ENCODE measurements around the gene FRMD3.

The FRMD3 gene

GRCh38 chr9:83355729-83356151 is 182.5 kb downstream of the FRMD3 start:
- Histone ChIP-seq H3K27ac (ENCODE audit: low read length, poor library complexity, severe bottlenecking) (no peak overlapping the region), H2BK12ac (ENCODE audit: low read length in 2 of 2) (no peak overlapping the region), H4K91ac (ENCODE audit: low read length) (no peak overlapping the region), H4K8ac (ENCODE audit: low read length) (no peak overlapping the region), H3K9me3 (ENCODE audit: control insufficient read depth, low read length) (no peaks in the 10 kb centered on the region), H3K4me1 (ENCODE audit: control insufficient read depth, insufficient read depth, low read depth, low read length) (no peaks in the 10 kb centered on the region), H2BK15ac (ENCODE audit: low read depth, poor library complexity, severe bottlenecking) (no peak overlapping the region), H3K4me3 (ENCODE audit: insufficient read depth in 1 of 2, low read depth in 1 of 2, low read length in 2 of 2) (no peak overlapping the region), H3K27me3 (ENCODE audit: control insufficient read depth in 1 of 2, insufficient read depth in 1 of 2, low read length in 2 of 2) (no peaks in the 10 kb centered on the region), H3K23ac (ENCODE audit: low read length in 2 of 2) (no peak overlapping the region), H3K14ac (ENCODE audit: low read length in 2 of 2) (no peak overlapping the region), H3K4ac (ENCODE audit: low read depth in 1 of 2, low read length in 2 of 2) (no peak overlapping the region), H3K9ac (ENCODE audit: low read length) (no peak overlapping the region), H3K4me2 (ENCODE audit: low read length, poor library complexity, severe bottlenecking) (no peak overlapping the region), H3K79me1 (replicated peaks; ENCODE audit: low read length, poor library complexity, severe bottlenecking) (no peaks in the 10 kb centered on the region), H3K18ac (ENCODE audit: low read depth in 1 of 2, low read length in 2 of 2) (no peak overlapping the region), H3K36me3 (ENCODE audit: control insufficient read depth in 1 of 2, insufficient read depth in 2 of 2, low read depth in 1 of 2, low read length in 2 of 2) (no peaks in the 10 kb centered on the region), H2AK5ac (ENCODE audit: low read length, severe bottlenecking) (no peak overlapping the region), H2BK120ac (ENCODE audit: low read depth, low read length) (no peak overlapping the region), H2AFZ (ENCODE audit: low read depth, low read length) (no peak overlapping the region), H2BK5ac (ENCODE audit: low read depth, low read length, poor library complexity, severe bottlenecking) (no peak overlapping the region)
- WGBS: 89% methylated on average over 1 of the region's 2 CpGs
- DNase-seq: no peak

DNA sequence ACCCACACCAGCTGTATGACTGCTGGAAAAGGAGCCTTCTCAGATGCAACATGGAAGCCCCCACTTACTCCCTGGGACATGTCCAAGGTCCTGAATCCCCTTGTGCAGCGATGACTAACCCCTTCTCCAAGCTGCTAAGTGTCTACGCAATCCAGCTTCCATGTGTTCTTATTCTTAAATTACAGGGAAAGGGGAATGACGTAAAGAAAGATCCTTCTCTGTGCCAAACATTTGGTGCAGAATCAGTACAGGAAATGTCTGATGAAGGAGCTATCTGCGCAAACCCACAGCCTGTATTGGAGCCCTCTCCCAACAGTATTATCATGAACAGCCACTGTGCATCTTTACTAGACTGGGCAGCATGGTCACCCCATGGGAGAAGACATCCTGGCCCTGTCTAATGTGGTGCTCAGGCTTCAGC is 183.2 kb downstream of the FRMD3 start:
- Histone ChIP-seq H2AFZ (ENCODE audit: low read depth, low read length) (no peak overlapping the region), H2BK15ac (ENCODE audit: low read depth, poor library complexity, severe bottlenecking) (no peak overlapping the region), H4K91ac (ENCODE audit: low read length) (no peak overlapping the region), H2BK120ac (ENCODE audit: low read depth, low read length) (no peak overlapping the region), H2BK5ac (ENCODE audit: low read depth, low read length, poor library complexity, severe bottlenecking) (no peak overlapping the region), H3K36me3 (ENCODE audit: control insufficient read depth in 1 of 2, insufficient read depth in 2 of 2, low read depth in 1 of 2, low read length in 2 of 2) (no peaks in the 10 kb centered on the region), H3K18ac (ENCODE audit: low read depth in 1 of 2, low read length in 2 of 2) (no peak overlapping the region), H4K8ac (ENCODE audit: low read length) (no peak overlapping the region), H3K4me2 (ENCODE audit: low read length, poor library complexity, severe bottlenecking) (no peak overlapping the region), H3K4ac (ENCODE audit: low read depth in 1 of 2, low read length in 2 of 2) (no peak overlapping the region), H3K9me3 (ENCODE audit: control insufficient read depth, low read length) (no peaks in the 10 kb centered on the region), H3K14ac (ENCODE audit: low read length in 2 of 2) (no peak overlapping the region), H3K27ac (ENCODE audit: low read length, poor library complexity, severe bottlenecking) (no peak overlapping the region), H2AK5ac (ENCODE audit: low read length, severe bottlenecking) (no peak overlapping the region), H3K27me3 (ENCODE audit: control insufficient read depth in 1 of 2, insufficient read depth in 1 of 2, low read length in 2 of 2) (no peaks in the 10 kb centered on the region), H2BK12ac (ENCODE audit: low read length in 2 of 2) (no peak overlapping the region), H3K4me3 (ENCODE audit: insufficient read depth in 1 of 2, low read depth in 1 of 2, low read length in 2 of 2) (no peak overlapping the region), H3K23ac (ENCODE audit: low read length in 2 of 2) (no peak overlapping the region), H3K4me1 (ENCODE audit: control insufficient read depth, insufficient read depth, low read depth, low read length) (no peaks in the 10 kb centered on the region), H3K9ac (ENCODE audit: low read length) (no peak overlapping the region), H3K79me1 (replicated peaks; ENCODE audit: low read length, poor library complexity, severe bottlenecking) (no peaks in the 10 kb centered on the region)
- 88% methylated on average over 3 of the region's 4 CpGs for WGBS
- DNase-seq: peak; percentile 8

DNA sequence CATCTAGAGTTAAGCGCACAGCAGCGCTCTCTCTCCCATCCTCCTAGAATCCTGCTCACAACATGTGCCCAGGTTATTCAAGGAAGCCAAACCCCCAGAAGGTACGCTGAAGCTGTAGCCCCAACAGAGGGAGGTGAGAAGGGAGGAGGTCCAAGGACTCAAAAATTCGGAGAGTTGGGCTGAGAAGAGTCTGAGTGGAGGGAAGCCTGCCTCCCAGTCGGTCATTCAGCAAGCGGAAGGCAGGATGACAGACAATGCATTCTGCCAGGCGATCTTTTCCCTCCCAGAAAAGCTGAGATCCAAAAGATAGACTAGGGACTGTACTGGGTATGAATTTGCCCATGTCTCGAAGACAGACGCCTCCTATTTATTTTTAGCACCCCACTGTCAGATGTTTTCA is 189.2 kb downstream of the FRMD3 start:
- no peak for DNase-seq
- H3K36me3 ChIP-seq (ENCODE audit: control insufficient read depth in 1 of 2, insufficient read depth in 2 of 2, low read depth in 1 of 2, low read length in 2 of 2): no peaks in the 10 kb centered on the region
- H3K4me1 ChIP-seq (ENCODE audit: control insufficient read depth, insufficient read depth, low read depth, low read length): no peaks in the 10 kb centered on the region
- H3K9ac ChIP-seq (ENCODE audit: low read length): no peak overlapping the region
- H2BK120ac ChIP-seq (ENCODE audit: low read depth, low read length): no peak overlapping the region
- no peak overlapping the region for H3K4me2 ChIP-seq (ENCODE audit: low read length, poor library complexity, severe bottlenecking)
- H4K91ac ChIP-seq (ENCODE audit: low read length): no peak overlapping the region
- H4K8ac ChIP-seq (ENCODE audit: low read length): no peak overlapping the region
- H3K79me1 ChIP-seq (replicated peaks; ENCODE audit: low read length, poor library complexity, severe bottlenecking): no peaks in the 10 kb centered on the region
- H3K4ac ChIP-seq (ENCODE audit: low read depth in 1 of 2, low read length in 2 of 2): no peak overlapping the region
- H3K27me3 ChIP-seq (ENCODE audit: control insufficient read depth in 1 of 2, insufficient read depth in 1 of 2, low read length in 2 of 2): no peaks in the 10 kb centered on the region
- no peaks in the 10 kb centered on the region for H3K9me3 ChIP-seq (ENCODE audit: control insufficient read depth, low read length)
- no peak overlapping the region for H3K18ac ChIP-seq (ENCODE audit: low read depth in 1 of 2, low read length in 2 of 2)
- H2AFZ ChIP-seq (ENCODE audit: low read depth, low read length): no peak overlapping the region
- no peak overlapping the region for H2BK12ac ChIP-seq (ENCODE audit: low read length in 2 of 2)
- no peak overlapping the region for H2BK5ac ChIP-seq (ENCODE audit: low read depth, low read length, poor library complexity, severe bottlenecking)
- H3K23ac ChIP-seq (ENCODE audit: low read length in 2 of 2): no peak overlapping the region
- WGBS: 64% methylated on average over 6 of the region's 9 CpGs
- H2AK5ac ChIP-seq (ENCODE audit: low read length, severe bottlenecking): no peak overlapping the region
- no peak overlapping the region for H3K4me3 ChIP-seq (ENCODE audit: insufficient read depth in 1 of 2, low read depth in 1 of 2, low read length in 2 of 2)
- H3K27ac ChIP-seq (ENCODE audit: low read length, poor library complexity, severe bottlenecking): no peak overlapping the region
- H2BK15ac ChIP-seq (ENCODE audit: low read depth, poor library complexity, severe bottlenecking): no peak overlapping the region
- no peak overlapping the region for H3K14ac ChIP-seq (ENCODE audit: low read length in 2 of 2)

DNA sequence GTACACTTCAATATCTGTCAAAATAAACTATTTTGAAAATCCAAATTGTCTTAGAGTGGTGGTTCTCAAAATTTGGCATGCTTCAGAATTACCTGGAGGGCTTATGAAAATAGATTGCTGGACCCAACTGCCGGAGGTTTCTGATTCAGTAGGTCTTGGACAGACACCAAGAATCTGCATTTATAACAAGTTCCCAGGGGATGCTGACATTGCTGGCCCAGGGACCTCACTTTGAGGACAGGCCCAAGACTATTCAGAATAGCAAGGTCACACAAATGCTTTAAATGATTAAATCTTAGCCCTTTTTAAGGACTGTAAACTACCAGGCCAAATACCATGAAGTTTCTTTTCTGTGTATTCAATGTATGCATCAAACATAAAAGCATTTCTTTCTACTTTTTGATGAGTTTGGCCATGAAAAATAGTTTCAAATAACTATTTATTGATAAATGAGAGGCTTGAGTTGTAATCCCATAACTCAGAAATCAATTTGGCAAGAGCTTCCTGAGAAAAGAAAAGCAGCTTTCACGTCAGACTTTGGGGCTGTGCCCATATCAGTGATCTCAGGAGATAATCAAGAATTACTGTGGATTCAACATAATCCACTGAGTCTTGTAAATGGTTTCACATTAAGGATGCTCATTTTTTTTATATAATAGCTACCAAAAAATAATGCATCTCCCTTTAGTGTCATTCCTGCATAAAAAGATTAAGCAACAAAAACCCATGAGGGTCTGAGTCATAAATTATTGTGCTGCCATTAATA is 191.4 kb downstream of the FRMD3 start:
- WGBS: 79% methylated on average over 2 of the region's 2 CpGs
- no peak for DNase-seq

More for the DNA sequence above, 191.4 kb downstream of the FRMD3 start:
- no peak overlapping the region for H4K8ac ChIP-seq (ENCODE audit: low read length)
- H3K23ac ChIP-seq (ENCODE audit: low read length in 2 of 2): no peak overlapping the region
- no peak overlapping the region for H3K9ac ChIP-seq (ENCODE audit: low read length)
- H2BK5ac ChIP-seq (ENCODE audit: low read depth, low read length, poor library complexity, severe bottlenecking): no peak overlapping the region
- no peaks in the 10 kb centered on the region for H3K36me3 ChIP-seq (ENCODE audit: control insufficient read depth in 1 of 2, insufficient read depth in 2 of 2, low read depth in 1 of 2, low read length in 2 of 2)
- no peak overlapping the region for H3K14ac ChIP-seq (ENCODE audit: low read length in 2 of 2)
- H2BK15ac ChIP-seq (ENCODE audit: low read depth, poor library complexity, severe bottlenecking): no peak overlapping the region
- no peak overlapping the region for H3K27ac ChIP-seq (ENCODE audit: low read length, poor library complexity, severe bottlenecking)
- H3K9me3 ChIP-seq (ENCODE audit: control insufficient read depth, low read length): no peaks in the 10 kb centered on the region
- H2AFZ ChIP-seq (ENCODE audit: low read depth, low read length): no peak overlapping the region
- no peak overlapping the region for H3K4me3 ChIP-seq (ENCODE audit: insufficient read depth in 1 of 2, low read depth in 1 of 2, low read length in 2 of 2)
- no peak overlapping the region for H2BK120ac ChIP-seq (ENCODE audit: low read depth, low read length)
- H3K4me2 ChIP-seq (ENCODE audit: low read length, poor library complexity, severe bottlenecking): no peak overlapping the region
- no peaks in the 10 kb centered on the region for H3K79me1 ChIP-seq (replicated peaks; ENCODE audit: low read length, poor library complexity, severe bottlenecking)
- H3K18ac ChIP-seq (ENCODE audit: low read depth in 1 of 2, low read length in 2 of 2): no peak overlapping the region
- H3K4ac ChIP-seq (ENCODE audit: low read depth in 1 of 2, low read length in 2 of 2): no peak overlapping the region
- H4K91ac ChIP-seq (ENCODE audit: low read length): no peak overlapping the region
- no peaks in the 10 kb centered on the region for H3K4me1 ChIP-seq (ENCODE audit: control insufficient read depth, insufficient read depth, low read depth, low read length)
- no peak overlapping the region for H2AK5ac ChIP-seq (ENCODE audit: low read length, severe bottlenecking)
- no peak overlapping the region for H2BK12ac ChIP-seq (ENCODE audit: low read length in 2 of 2)
- H3K27me3 ChIP-seq (ENCODE audit: control insufficient read depth in 1 of 2, insufficient read depth in 1 of 2, low read length in 2 of 2): no peaks in the 10 kb centered on the region
